HG03175 (cell line): ENCODE results near the gene PES1.
"Not testable (repeated sequence)": the region's sequence is repeated elsewhere in the genome, so short reads cannot be mapped to it uniquely, and the experiment has no call there.

Experiments
- ATAC-seq: cut with Tn5 transposase; IDR thresholded peaks from one replicate; pipeline ENCODE4 v1.9.1; 2021; ENCODE audit warnings: mild to moderate bottlenecking, moderate library complexity; ENCODE audit not compliant: unreplicated experiment

Gene PES1

DNA sequence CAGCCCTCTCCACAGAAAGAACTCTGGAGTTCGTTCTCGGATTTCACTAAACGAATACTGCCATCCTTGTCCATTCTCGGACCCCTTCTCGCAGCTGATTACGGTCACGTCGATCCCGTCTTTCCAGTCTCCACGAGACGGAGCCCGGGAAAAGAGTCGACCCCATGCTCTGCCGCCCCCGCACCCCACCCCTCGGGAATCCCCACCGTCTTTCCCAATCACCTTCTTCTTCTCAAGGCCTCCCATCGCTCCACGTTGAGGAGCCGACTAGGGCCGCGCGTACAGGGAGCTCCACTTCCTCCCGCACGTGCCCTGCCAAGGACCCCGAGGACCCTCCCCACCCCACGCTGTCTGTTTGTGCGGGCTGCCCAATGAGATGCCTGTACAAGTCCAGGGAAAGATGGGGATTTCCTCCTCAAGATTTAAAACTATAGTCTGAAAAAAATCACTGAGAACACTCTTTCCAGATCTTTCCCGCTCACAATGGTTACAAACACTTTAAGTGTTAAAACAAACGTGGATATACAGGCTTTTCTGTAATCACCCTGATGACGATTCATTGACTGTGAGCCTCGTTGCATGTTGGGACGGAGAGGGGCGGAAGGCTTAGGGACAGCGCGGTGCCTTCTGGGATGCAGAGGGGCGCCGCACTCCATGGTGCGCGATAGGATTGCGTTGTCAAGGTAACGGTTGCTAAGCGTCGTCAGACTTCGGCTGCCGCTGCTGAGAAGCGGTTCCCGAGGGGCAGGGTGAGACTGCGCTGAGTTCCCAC, at the start of gene PES1:
PES1 (minus strand) TSS at position 323 of the 772 bp plus-strand sequence; CDS start at position 246, 77 bp downstream.
- ATAC-seq: peak; percentile 96

DNA sequence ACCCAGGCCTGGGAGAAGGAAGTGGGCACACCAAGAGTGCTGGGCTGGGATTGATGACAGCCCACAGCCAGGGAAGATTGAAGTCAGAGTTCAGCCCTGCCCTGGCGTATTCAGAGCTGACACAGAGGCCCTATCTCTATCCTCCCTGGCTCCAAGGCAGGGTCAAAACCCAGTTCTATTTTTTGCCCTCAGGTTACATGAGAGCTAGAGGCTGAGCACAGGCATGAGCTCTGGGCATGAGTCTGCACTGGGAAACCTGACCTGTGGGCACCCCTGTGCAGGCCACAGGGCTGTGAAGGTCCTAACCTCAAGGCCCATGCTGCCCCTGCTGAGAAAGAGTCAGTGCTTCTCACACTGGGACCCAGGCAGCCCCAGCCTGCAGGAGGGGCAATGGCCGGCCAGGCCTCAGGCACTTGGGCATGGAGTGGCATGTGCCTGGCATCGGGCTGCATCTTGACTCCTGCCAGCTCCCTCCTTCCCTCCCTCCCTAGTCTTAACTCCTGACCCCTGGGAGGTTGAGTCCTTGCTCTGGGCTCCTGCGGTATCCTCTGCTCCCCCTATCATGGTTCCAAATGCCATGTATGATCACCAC, 49.2 kb upstream of the PES1 start:
- no peak for ATAC-seq

DNA sequence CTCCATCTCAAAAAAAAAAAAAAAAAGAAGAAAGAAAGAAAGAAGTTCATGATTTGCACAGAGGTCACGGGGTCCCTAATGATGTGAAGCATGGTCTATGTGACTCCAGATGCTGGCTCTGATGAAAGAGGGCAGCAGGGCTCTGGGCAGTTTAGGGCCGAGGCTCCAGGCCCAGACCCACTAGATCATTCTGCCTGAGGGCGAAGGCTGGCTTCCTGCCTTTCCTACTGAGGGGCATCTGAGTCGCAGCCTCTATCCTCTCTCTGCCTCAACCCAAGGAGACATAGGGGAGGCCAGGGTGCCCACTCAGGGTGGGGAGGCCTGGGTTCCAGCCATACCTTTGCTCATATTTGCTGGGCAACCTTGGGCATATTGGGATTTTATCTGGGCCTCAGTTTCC, 48.7 kb upstream of the PES1 start:
- ATAC-seq: no peak

DNA sequence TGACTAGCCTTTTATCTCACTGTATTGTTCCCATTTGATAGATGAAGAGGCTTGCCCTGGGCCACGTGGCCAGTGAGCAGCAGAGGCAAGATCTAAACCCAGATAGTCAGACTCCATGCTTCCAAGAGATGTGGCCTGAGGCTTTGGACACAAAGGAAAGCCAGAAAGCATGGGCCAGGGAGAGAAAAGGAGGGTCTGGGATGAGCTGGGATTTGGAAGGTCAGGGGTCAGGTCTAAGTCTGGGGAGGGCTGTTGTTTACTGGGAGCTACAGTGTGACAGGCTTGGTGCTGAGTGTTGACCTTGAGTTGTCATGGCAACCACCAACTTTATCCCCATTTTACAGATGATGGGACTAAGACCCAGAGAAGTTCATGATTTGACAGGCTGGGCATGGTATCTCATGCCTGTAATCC, 46.0 kb upstream of the PES1 start:
- ATAC-seq: no peak

DNA sequence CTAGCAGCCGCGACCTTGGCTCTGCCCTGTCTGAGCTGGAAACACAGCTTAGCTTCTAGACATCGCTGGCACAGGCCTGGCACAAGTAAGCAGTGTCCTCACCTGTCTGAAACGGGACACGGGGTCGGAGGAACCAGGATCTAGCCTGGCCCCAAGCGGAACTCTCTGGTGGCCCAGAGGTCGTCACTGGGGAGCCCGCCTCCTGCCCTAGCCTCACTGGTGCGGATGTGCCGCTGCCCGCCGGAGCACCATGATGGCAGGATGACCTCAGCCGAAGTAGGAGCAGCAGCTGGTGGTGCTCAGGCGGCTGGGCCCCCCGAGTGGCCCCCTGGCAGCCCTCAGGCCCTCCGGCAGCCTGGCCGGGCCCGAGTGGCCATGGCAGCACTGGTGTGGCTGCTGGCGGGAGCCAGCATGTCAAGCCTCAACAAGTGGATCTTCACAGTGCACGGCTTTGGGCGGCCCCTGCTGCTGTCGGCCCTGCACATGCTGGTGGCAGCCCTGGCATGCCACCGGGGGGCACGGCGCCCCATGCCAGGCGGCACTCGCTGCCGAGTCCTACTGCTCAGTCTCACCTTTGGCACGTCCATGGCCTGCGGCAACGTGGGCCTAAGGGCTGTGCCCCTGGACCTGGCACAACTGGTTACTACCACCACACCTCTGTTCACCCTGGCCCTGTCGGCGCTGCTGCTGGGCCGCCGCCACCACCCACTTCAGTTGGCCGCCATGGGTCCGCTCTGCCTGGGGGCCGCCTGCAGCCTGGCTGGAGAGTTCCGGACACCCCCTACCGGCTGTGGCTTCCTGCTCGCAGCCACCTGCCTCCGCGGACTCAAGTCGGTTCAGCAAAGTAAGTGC, 44.7 kb upstream of the PES1 start:
- ATAC-seq: no peak

DNA sequence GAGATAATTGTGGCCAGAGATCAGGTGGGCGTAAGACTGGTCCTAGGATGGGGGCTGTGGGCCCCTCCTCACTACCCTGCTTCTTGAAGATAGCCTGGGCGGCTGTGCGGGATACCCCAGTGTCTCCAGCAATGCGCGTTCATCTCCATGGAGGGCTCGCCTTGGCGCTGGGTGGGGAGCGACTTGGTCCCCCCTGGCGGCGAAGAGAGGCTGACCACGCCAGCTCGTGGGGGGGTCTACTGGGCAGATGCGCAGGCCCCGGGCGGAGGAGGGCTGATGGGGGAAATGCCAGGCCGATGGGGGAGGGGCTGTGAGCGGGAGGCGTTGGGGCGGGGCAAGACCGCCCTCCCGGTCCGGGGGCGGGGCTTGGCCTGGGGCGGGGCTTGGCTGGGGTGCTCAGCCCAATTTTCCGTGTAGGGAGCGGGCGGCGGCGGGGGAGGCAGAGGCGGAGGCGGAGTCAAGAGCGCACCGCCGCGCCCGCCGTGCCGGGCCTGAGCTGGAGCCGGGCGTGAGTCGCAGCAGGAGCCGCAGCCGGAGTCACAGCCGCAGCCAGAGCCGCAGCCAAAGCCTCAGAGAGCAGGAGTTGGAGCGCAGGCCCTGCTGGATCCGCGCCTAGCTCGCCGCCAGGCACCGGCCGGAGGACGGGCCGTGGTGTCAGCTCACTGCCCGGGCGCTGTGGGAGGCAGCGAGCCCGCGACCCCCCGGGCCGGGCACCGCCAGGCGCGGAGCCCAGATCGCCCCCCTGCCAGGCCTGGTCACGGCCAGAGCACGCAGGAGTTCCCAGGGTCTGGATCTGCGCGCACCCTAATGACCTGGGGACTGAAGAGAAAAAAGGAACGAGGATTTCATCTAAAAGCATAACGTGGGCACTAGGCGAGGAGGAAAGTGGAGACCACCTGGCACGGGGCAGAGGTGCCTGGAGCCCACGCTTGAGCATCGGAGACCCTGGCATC, 43.8 kb upstream of the PES1 start, which contains the start of gene SLC35E4:
SLC35E4 (plus strand) TSS at position 509 of the 953 bp plus-strand sequence. CDS start 670 bp downstream, outside the sequence.
- peak; percentile 56 for ATAC-seq

DNA sequence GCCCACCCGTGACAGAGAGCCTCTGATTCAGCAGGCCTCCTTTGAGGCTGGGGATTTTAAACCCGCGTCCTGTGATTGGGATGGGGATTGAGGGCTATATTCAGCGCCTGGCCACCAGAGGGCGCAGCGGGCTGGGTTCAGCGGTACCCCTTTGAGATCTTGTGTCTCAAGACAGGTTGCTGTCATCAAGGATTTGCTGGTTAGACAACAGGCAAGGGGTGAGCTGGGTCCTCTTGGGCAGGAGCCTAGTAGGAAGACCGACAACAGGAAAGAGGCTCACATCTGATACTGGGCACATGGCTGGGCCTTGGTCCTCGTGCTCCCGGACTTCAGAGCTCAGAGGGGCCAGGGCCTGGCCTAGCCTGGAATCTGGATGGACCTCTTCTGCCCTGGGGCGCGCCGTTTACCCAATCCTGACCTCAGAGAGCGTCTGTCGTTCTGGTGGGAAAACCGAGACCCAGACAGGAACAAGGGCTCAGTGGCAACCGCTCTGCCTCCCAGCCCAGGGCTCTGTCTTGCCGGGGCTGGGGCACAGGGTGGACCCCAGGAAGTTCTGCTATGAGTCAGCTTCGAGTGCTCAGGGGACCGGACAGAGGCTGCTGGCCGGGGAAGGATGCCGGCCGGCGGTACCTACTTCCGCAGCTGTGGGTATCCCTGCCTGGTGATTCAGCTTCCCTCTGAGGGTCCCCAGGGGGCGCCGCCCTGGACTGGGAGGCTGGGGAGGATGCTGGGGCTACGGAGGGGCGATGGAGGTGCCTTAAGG, 42.9 kb upstream of the PES1 start:
- peak; percentile 49 for ATAC-seq

DNA sequence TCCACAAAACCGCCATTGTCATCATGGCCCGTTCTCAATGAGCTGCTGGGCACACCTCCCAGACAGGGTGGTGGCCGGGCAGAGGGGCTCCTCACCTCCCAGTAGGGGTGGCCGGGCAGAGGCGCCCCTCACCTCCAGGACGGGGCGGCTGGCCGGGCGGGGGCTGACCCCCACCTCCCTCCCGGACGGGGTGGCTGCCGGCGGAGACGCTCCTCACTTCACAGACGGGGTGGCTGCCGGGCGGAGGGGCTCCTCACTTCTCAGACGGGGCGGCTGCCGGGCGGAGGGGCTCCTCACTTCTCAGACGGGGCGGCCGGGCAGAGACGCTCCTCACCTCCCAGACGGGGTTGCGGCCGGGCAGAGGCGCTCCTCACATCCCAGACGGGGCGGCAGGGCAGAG, 39.8 kb upstream of the PES1 start:
- not testable (repeated sequence) for ATAC-seq

DNA sequence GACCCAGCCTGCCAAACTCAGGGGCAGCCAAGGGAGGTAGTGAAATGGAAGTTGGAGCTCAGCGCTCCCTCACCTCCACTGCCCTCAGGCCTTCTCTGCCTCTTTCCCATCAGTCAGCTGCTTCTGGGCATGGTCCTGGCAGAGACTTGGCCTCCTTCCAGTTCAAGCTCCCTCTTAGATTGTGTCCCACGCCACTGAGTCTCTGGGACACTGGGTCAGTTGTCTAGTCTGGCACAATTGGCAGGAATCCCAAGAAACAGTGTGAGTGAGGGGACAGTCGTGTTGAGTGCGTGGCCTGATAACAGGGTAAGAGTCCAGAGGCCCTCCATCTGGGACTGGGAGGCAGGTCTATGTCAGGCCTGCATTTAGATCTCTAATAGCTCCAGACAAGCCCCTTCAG, 36.8 kb upstream of the PES1 start:
- no peak for ATAC-seq

DNA sequence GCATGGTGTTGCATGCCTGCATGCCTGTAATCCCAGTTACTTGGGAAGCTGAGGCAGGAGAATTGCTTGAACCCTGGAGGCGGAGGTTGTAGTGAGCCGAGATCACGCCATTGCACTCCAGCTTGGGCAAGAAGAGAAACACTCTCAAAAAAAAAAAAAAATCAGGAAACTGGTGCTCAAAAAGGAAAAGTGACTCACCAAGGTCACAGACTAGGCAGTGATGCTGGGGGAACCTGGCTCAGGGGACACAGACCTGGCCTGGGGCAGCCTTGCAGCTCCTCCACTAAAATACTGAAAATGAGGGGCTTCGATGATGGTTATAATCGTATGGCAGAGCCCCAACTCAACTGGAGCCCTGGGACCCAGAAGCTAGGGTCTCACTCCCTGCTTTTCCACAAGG, 35.8 kb upstream of the PES1 start:
- no peak for ATAC-seq

DNA sequence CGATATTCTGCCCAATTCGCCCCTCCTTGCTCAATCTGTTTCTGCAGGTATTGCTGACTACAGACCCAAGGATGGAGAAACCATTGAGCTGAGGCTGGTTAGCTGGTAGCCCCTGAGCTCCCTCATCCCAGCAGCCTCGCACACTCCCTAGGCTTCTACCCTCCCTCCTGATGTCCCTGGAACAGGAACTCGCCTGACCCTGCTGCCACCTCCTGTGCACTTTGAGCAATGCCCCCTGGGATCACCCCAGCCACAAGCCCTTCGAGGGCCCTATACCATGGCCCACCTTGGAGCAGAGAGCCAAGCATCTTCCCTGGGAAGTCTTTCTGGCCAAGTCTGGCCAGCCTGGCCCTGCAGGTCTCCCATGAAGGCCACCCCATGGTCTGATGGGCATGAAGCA, 34.7 kb upstream of the PES1 start:
- ATAC-seq: no peak

DNA sequence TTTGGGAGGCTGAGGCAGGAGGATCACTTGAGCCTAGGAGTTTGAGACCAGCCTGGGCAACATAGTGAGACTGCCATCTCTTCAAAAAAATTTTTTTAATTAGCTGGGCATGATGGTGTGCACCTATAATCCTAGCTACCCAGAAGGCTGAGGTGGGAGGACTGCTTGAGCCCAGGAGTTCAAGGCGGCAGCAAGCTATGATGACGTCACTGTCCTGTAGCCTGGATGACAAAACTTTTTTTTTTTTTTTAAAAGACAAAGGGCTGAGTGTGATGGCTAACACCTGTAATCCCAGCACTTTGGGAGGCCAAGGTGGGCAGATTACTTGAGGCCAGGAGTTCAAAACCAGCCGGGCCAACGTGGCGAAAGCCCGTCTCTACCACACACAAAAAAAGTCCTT, 28.2 kb upstream of the PES1 start:
- not testable (repeated sequence) for ATAC-seq

DNA sequence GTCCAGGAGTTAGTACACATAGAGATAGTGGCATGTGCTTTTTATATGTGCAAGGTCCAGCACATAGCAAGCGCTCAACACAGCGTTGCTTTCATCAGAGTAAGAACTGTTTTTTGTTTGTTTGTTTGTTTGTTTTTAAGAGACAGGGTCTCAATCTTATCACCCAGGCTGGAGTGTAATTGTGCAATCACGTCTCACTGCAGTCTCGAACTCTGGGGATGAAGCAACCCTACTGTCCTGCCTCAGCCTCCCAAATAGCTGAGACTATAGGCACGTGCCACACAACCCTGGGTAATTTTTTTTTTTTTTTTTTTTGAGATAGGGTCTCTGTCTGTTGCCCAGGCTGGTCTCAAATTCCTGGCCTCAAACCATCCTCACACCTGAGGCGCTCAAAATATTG, 26.1 kb upstream of the PES1 start:
- ATAC-seq: no peak

DNA sequence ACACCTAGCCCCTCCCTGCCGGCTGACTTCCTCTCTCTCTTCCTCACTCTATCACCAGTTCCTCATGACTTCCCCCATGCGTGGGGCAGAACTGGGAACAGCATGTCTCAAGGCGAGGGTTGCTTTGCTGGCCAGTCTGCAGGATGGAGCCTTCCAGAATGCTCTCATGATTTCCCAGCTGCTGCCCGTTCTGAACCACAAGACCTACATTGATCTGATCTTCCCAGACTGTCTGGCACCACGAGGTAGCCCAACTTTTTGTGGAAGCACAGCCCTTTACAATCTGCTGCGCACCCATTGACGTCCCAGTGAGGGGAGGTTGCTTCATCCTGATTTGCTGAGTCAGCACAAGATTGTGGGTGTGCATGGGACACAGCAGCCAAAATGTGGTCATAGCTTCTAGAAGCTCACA, 23.8 kb upstream of the PES1 start:
- ATAC-seq: no peak

DNA sequence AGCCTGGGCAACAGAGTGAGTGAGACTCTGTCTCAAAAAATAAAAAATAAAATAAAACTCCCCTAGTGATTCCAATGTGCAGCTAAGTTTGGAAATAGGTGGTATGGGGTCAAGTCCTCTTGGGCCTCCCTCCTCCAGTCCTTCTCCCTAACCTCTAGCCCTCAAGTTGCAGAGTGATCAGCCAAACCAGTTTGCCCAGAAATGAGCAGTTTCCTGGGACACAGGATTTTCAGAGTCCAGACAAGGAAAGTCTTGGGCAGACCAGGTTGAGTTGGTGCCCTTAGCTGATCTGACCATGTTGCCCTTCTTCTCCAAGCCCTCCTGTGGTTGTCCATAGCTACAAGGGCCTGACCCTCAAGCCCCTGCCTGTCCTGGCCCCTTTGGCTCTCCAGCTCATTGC, 23.2 kb upstream of the PES1 start:
- no peak for ATAC-seq

DNA sequence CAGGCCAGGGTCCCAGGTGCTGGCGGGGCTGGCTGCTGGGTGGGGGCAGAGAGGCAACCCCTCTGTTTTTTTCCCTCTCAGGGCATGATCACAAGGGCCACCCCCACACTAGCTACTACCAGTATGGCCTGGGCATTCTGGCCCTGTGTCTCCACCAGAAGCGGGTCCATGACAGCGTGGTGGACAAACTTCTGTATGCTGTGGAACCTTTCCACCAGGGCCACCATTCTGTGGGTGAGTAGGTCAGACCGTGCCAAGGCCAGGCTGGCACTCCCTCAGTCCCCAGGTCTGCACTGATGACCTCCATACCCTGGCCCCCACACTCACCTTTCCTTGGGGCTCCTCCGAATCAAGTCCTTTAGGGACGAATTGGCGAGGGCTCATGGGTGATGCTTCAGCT, 22.6 kb upstream of the PES1 start:
- ATAC-seq: no peak

DNA sequence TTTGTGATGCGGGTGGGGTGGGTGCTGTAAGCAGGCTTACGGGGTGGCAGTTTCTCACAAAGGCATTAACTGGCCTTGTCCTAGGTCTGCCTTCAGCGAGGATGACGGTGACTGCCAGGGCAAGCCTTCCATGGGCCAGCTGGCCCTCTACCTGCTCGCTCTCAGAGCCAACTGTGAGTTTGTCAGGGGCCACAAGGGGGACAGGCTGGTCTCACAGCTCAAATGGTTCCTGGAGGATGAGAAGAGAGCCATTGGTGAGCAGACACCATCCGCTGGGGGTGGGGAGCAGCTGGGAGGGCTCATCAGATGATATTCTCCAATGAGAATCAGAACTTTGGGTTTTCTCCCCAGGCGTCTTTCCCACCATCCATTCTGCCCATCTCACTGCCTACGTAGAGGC, 21.1 kb upstream of the PES1 start:
- no peak for ATAC-seq

DNA sequence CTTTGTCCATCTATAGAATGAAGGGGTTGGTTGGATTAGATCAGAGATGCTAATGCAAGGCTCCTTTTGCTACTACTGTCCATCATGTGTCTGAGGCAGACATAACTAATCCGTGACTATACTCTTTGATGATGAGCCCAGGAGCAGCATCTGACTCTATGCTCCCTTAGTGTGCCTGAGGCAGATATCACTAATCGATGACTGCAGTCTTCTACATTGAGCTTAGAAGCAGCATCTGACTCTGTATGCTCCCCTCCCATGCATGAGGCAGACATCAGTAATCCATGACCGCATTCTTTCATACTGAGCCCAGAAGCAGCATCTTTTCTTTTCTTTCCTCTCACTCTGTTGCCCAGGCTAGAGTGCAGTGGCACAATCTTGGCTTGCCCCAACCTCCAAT, 19.5 kb upstream of the PES1 start:
- no peak for ATAC-seq

DNA sequence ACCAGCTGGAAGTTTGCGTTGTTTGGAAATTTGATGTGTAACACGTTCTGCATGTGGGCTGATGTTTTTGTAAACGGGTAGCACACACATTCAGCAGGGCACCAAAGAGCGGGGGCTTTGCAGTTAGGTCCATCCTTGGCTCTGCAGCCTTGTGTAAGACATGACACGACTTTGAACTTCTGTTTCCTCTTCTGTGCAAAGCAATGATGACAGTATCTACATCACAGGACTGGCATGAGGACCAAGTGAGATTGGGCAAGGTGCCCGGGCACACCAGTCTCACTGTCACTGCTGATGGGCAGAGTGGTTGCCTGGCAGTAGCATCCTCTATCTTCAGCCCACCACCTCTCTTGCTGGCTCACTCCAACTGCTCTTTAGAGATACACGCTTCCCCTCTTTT, 18.6 kb upstream of the PES1 start:
- ATAC-seq: no peak
